HG03565 (cell line): ENCODE measurements around the gene SLC46A1.
"Not testable (repeated sequence)": the region's sequence is repeated elsewhere in the genome, so short reads cannot be mapped to it uniquely, and the experiment has no call there.

Experiments
- ATAC-seq: cut with Tn5 transposase; IDR thresholded peaks from one replicate; pipeline ENCODE4 v1.9.1; 2021; ENCODE audit warnings: mild to moderate bottlenecking, moderate library complexity; ENCODE audit not compliant: unreplicated experiment

SLC46A1 gene

DNA sequence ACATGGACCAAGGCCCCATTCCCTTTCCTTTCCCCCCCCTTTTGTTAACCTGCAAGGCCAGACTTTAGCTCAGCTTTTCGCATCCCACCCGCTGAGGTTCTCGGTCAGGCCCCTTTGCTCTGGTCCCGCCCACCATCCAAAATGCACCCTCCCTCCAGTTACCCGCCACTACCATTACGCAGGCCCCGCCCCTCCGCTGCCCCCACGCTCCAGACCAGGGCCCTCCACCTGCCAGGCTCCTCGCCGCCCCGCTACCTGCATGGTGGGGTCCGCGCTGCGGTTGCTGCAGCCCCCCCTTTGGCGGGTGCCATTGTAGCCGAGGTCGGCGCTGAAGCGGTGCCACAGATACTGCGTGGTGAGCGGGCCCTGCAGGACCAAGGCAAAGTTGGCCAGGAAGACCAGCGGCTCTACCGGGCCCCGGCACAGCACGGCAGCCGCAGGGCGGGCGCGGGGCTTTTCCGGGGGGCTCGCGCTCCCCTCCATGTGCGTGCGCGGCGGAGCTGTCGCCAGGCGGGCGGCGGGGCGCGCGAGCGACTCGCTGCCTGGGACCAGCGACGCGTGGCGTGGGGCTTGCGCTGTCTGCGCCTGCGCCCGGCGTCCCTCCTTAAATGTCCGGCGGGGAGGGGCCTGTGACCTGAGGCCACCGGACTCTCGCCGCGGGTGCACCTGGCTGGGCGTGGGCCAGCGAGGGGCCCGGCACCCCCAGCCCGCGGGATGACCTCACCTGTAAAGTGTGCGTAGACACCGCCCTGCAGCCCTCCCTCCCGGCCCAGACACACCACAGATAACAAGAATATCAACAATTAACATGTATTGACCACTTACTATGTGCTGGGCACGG lies at the start of gene SLC46A1:
Gene SLC46A1, minus strand, starts transcription at position 581 of the 841 bp plus-strand sequence. Its CDS starts 98 bp downstream, at position 483.
- peak; percentile 66 for ATAC-seq

DNA sequence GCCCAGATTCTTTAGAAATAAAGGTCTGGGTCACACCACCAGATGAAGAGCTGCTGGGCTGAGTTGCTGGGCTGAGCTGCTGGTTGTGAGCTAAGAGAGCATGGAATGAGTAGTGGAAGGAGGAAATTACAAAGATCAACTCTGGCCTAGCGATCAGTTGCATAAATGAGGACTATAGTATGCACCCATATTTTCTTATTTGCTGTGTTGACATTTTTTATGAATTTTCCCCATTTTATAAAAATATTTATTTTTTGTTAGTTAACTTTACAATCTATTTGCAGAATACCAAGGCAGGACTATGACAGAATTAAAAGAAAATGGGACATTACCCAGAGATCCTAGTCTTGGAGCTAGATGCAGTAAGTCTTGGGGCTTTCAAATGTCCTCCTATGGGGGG lies 43.8 kb upstream of the SLC46A1 start:
- ATAC-seq = no peak

DNA sequence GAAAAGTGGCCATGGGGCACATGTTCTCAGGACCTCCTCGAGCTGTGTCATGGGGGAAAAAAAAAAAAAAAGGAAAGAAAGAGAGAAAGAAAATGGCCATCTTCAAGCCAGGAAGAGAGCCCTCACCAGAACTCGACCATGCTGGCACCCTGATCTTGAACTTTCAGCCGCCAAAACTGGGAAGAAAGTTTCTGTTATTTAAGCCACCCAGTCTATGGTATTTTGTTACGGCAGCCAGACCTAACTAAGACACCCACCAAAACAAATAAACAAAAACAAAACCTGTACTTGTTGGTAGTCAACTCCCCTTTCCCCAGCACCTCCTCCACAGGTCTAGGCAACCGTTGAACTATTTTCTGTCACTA lies 41.4 kb upstream of the SLC46A1 start:
- ATAC-seq = no peak

DNA sequence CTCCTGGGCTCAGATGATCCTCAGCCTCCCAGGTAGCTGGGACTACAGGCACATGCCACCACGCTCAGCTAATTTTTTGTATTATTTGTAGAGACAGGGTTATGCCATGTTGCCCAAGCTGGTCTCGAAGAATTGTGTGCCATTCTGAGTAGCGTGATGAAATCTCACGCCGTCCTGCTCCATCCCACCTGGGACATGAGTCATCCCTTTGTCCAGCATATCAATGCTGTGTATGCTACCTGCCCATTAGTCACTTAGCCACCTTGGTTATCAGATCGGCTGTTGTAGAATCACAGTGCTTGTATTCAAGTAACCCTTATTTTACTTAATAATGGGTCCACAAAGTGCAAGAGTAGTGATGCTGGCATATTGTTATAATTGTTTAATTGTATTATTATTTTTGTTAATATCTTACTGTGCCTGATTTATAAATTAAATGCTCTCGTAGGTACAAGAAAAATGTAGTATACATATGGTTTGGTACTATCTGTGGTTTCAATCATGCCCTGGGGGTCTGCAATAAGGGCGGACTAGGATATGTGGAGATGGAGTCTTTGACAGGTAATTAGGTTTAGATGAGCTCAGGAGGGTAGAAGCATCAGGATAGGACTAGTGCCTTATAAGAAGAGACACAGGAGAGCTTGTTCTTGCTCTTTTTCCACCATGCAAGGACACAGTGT lies 40.8 kb upstream of the SLC46A1 start:
- no peak for ATAC-seq

DNA sequence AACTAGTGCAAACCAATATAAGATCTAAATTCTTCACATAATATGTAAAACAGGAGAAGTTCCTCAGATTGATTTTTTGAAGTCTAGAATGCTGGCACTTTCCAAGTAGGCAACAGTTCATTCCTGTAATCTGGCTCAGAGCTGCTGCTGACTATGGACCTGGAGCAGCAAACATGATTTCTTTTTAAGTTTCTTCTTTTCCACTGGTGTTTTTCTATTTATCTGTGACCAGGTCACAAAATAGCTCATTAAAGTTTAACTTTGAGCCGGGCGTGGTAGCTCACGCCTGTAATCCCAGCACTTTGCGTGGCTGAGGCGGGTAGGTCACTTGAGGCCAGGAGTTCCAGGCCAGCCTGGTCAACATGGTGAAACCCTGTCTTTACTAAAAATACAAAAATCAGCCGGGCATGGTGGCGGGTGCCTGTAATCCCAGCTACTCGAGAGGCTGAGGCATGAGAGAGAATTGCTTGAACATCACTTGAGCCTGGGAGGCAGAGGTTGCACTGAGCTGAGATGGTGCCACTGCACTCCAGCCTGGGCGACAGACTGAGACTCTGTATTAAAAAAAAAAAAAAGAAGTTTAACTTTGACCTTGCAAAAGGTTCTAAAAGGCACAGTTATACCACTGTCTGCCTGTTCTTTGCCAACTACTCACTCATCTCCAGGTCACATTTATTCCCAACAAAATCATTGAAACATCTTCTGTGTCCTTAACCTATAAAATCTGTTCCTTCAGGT lies 38.1 kb upstream of the SLC46A1 start:
- no peak for ATAC-seq

DNA sequence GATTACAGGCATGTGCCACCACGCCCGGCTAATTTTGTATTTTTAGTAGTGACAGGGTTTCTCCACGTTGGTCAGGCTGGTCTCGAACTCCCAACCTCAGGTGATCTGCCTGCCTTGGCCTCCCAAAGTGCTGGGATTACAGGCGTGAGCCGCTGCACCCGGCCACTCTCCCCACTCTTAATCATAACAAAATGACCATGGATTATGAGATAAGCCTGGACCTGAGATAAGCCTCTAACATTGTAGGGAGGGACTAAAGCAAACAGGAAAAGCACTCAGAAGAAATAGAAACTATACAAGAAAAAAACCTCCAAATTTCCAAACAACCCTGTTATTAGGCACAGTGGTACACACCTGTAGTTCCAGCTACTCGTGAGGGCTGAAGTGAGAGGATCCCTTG lies 28.3 kb upstream of the SLC46A1 start:
- not testable (repeated sequence) for ATAC-seq

DNA sequence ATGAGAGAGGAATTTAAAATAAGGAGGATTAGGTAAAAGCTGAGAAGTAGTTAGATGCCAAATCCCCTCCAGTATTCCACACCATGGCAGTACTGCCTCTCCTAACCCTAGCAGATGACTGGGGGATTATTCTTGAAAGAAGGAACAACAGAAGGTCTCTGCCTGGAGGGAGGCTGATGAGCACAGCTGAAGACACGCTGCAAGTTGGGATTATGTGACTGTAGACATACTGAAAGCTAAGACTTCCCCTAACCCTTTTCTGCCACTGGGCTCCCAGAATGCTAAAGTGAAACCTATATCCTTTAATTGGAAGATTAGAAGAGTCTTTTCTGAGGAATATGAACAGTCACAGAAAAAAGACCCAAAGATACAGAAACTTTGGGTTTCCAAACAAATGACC lies 27.7 kb upstream of the SLC46A1 start:
- ATAC-seq = no peak

DNA sequence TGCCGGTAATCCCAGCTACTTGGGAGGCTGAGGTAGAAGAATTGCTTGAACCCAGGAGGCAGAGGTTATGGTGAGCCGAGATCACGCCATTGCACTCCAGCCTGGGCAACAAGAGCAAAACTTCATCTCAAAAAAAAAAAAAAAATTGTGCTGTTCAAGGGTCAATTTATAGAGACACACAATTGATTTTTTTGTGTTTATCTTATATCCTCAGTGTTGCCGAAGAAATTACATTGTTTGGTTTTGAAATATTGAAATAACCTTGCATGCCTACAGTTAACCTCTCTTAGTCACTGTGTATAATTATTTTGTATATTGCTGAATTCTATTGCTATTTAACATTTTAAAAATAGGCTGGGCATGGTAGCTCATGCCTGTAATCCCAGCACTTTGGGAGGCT lies 22.0 kb upstream of the SLC46A1 start:
- ATAC-seq = not testable (repeated sequence)

DNA sequence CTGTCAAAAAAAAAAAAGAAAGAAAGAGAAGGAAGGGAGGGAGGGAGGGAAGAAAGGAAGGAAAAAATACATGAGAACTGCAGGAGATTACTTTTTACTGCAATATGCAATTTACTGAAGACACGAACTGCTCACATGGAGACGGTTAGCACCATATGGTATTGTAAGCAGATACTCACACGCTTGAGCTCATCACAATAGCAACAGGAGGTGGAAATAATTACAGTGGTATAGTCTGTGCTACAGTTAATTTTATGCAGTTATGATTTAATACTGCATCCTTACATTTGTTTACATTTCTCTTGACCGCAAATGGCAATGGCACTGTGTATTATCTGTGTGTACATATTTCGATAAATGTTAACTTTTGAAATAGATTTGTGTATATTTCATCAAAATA lies 21.4 kb upstream of the SLC46A1 start:
- no peak for ATAC-seq

DNA sequence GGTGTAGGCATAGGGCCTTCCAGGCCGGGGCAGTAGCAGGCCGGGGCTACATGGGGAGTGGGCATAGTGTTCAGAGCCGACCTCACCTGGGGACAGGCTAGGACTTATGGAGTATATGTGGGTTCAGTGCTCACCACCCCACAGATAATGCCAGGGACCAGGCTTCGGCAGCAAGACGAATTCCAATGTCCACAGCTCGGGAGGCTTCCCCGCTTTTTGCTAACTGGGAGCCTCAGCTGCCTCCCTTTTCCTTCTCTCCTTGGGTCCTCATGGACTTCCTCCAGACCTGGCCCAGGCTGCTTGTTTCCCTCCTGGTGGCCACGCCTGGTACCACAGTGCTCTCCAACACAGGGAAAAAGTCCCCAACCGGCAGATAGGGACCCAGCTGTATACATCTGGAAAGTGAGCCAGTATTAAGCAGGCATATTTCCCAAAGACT lies 20.1 kb upstream of the SLC46A1 start:
- no peak for ATAC-seq

DNA sequence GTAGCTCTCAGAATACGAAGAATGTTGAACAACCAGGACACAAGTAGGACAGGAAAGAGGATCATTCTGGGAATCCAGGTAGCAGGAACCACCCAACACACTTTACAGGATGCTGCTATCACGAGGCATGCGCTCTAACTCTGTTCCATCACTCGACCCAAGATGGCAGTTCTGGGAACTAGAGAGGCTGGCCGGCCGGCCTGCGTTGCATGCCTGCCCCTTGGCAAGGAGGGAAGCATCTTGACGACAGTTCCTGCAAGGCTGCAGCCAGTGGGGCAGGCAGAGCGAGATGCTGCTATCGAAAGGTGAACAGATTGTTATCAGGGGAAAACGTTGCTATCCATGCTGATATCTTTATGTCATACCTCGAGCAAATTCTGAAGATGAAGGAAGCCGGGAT lies 19.2 kb upstream of the SLC46A1 start:
- no peak for ATAC-seq

DNA sequence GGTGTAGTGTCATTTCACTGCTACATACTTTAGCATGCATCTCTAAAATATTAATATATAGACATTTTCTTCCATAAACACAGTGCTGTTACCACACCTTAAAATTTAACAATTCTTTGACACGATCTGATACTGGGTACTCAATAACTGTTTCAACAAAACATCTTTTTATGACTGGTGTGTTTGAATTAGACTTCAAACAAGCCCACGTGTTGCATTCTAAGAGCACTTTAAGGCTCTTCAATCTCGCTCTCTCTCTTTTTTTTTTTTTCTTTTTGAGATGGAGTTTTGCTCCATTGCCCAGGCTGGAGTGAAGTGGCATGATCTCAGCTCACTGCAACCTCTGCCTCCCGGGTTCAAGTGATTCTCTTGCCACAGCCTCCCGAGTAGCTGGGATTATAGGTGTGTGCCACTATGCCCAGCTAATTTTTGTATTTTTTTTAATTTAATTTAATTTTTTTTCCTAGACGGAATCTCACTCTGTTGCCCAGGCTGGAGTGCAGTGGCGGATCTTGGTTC lies 15.8 kb upstream of the SLC46A1 start:
- ATAC-seq = no peak

DNA sequence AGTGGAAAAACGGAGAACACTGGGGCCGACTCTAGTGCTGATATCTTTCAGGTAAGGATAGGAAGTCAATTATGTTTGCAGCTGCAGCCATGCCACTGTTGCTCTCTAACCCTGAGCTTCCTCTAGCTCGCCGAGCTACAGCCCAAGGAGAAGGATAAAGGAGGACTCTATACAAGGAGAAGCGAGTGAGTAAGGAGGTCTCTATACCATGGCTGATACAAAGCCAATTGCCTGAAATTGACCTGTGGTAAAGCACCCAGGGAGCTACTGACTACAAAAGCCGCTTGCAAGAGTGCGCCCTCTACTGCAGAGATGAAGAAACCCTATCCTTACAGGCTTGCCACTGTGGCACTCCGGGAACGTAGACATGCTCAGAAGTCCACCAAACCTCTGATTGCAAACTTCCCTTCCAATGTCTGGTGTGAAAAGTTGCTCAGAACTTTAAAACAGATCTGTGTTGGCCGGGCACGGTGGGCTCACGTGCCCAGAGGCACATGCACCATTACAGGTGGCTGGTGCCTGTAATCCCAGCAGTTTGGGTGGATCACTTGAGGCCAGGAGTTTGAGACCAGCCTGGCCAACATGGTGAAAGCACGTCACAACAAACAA lies 10.8 kb upstream of the SLC46A1 start:
- peak; percentile 74 for ATAC-seq

DNA sequence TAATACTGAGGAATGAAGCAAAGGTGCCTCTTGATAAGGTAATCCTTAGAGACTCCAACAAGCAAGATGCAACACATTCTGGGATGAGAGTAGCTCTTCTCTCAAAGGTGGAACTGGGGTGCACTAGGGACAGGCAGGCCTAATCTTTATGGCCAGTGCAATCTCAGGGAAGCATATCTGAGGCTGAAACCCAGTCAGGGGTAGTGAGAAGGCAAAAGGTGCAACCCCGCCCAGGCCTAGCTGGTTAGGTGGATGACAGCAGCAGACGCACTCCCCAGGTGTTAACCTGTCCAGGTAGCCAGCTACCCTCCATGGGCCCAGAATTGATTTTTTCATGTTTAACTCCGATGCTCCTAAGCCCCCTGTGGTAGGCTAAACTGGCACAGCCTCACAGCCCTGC lies 9.9 kb upstream of the SLC46A1 start:
- no peak for ATAC-seq

DNA sequence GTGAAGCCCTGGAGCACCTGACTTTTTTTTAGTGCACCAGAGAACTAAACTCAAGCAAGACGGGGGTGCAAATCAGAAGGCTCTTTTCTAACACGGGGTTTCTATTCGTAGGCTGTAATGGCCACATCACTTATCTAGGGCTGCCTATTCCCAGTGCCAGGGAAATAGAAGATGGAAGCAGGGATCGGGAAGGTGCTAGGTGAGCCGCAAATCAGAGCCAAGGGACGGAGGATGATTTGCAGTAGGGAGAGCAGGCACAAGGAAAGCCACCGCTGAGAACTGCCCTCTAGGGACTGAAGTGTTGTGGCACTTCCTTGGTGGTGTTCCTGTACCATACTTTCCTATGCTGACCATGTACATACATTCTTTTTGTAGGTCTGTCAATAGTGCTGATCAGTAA lies 7.8 kb upstream of the SLC46A1 start:
- no peak for ATAC-seq

DNA sequence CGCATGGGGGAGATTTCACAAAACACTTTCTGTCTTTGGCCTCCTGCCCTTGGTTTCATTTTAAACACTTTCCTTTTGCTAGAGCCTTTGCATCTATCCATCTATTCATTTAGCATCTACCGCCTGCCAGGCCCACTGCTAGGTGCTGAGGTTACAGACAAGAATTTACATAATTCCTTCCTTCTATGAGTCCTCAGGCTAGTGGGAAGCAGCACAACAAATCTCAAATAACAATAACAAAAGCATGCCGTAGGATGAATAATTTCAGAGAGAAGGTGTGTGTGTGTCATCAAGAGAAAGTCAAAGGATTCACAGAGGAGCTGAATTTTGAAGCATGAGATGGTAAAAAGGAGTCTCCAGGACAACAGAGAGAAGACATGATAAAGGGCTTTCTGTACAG lies 6.1 kb upstream of the SLC46A1 start:
- no peak for ATAC-seq

DNA sequence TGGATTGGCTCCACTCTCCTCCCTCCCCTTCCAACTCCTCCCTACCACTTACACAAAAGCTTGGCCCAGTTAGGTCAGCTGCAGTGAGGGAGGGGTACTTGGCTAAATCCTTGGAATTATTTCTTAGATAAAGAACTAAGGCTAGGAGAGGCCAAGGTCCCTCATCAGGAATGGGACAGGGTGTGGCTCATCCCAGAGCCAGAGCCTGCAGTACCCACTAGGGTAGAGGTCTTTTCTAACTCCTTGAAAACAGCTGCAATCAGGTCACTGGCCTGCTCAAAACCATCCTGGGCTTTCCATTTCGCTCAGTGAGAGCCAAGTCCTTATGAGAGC lies 1.9 kb upstream of the SLC46A1 start:
- ATAC-seq = no peak

DNA sequence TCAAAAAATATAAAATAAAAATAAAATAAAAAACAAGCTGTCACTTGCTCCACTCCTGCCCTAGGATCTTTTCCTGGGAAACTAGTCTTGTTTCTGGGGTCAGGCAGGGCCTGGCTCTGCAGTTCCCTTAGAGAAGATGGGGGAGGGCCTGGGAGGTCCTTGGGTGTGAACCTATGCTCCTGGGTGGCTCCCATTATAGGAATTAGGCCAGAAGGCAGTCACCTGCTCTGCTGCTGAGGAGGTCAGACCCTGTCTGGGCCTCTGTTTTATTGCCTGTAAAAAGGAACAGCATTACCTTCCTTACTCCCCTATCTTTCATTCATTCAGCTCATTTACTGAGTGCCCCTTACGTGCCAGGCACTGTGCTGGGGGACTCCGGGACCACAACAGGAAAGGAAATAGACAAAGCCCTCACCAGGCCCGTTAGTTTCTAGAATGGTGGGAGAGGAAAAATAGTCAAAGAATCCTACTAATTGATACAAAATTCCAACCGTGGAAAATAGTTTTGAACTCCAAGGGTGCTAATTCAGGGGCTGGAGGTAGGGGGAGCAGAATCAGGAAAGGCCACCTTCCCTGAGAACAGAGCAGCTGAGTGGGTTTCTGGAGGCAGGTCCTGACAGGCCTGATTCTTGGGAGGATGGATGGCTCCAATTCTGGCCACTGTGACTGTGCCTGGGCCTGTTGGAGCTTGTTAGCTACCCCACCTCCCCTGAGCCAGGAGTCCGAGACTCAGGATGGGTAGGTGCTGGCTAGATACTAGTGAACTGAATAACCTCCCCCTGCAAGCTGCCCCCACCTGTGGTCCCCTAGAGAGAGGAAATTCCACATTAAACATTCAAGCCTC lies 1.3 kb upstream of the SLC46A1 start:
- no peak for ATAC-seq

DNA sequence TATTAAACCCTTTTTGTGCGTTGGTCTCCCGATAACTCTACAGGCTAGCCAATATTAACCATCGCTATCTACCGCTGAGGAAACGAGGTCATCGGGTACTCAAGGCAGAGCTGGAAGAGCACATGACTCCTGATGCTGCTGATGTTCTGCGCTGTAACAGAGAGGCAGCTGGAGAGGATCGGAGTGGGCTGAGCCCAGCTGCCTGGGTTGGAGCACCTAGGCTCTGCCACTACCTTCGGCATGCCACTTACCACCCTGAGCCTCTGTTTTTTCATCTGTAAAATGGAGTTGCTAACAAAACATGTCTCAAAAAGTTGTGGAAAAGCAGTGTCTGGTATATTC lies 432 bp upstream of the SLC46A1 start:
- no peak for ATAC-seq

DNA sequence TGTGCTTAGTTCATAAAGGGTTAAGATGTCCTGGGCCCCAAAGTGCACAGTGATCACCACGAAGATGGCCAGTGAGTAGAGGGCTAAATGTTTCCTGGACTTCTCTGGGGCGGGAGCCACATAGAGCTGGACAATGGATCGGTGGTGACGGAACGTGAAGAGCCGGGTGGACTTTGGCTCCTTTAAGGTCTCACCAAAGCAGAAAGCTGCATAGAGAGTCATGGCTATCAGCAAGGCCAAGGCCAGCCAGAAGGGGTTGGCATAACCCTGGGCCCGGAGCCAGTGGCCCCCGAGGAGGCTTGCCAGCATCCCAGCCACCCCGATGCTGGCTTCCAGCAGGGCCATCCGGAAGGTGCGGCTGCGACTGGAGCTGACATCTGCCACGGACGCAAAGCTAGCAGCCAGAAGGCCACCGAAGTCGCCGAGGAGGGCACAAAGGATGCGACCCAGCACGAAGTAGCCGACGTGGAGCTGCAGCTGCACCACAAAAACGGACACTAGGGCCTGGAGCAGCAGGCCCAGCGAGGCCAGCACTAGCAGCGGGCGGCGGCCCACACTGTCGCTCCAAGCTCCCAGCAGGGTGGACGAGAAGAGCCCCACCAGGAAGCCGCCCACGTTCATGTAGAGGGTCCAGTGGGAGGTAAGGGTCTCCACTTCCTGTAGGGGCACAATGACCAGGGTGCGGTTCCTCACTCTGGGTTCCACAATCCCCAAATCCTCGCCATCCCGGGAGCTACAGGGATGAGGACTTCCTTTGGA lies 1.0 kb downstream of the SLC46A1 start:
- ATAC-seq = no peak
